ENCODE measurements around the gene CASQ2. TPM values are rescaled to one million over a fixed set of nuclear protein-coding genes. Genes with fewer than 3 reads are reported as not detected.

CASQ2 gene
- total RNA-seq, 1 donor, result not detected

DNA sequence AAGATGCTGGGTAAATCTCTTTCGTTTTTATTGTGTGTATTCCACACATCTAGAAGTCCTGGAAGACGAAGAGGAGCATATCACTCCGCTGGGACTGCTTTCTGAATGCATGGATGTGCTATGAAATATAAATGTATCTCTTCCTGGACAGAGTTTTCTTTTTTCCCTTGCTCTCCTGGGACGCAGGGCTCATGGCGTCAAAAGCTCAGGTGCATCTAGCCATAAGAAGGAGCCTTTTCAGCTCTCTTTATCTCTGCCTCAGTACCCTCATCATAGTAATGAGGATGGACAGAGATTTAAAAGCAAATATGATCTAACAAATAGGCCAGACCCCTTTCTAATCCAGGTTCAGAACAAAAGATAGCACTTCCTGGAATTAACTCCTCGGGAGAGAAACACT lies 27.5 kb upstream of the CASQ2 start:
- H3K4me3 ChIP-seq (ENCODE audit: low read depth, low read length), result no peak overlapping the region
- TF ChIP-seq, protein P1, sequence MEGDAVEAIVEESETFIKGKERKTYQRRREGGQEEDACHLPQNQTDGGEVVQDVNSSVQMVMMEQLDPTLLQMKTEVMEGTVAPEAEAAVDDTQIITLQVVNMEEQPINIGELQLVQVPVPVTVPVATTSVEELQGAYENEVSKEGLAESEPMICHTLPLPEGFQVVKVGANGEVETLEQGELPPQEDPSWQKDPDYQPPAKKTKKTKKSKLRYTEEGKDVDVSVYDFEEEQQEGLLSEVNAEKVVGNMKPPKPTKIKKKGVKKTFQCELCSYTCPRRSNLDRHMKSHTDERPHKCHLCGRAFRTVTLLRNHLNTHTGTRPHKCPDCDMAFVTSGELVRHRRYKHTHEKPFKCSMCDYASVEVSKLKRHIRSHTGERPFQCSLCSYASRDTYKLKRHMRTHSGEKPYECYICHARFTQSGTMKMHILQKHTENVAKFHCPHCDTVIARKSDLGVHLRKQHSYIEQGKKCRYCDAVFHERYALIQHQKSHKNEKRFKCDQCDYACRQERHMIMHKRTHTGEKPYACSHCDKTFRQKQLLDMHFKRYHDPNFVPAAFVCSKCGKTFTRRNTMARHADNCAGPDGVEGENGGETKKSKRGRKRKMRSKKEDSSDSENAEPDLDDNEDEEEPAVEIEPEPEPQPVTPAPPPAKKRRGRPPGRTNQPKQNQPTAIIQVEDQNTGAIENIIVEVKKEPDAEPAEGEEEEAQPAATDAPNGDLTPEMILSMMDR (IDR thresholded peaks at IDR 0.05; ENCODE audit: insufficient read depth, low read depth, low read length), result no peak
- DNase-seq (ENCODE audit: low read depth), result no peak

DNA sequence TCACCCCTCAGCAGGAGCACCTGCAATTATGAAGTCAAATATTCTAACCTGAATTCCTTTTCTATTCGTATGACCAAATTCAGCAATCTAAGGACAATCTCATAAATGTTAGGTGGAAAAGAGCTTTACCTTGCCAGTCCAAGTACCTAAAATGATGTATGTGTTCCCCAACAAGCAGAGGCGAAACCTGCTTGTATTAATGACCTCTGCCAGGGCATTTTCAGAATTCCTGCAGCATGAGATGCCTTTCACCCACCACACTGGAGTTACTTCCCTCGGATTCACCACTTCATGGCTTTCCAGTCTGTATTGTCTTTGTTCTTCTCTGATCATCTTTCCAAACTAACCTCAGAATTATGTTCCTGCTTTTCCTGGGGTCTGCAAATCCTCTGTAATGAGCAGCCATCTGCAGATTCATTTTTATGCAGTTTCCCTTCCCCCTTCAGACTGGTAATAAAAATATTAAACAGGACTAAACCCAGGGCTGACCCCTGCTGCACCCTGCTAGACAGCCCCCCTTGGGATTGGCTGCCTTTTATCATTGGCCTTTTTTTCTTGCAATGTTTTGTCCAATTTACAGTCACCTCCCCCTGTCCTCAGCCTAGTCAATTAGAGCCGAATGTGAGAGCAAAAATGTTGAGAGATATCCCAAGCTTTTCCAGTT lies 26.6 kb upstream of the CASQ2 start:
- DNase-seq (ENCODE audit: low read depth), result no peak
- TF ChIP-seq, protein P1 (IDR thresholded peaks at IDR 0.05; ENCODE audit: insufficient read depth, low read depth, low read length), result no peak
- H3K4me3 ChIP-seq (ENCODE audit: low read depth, low read length), result no peak overlapping the region

DNA sequence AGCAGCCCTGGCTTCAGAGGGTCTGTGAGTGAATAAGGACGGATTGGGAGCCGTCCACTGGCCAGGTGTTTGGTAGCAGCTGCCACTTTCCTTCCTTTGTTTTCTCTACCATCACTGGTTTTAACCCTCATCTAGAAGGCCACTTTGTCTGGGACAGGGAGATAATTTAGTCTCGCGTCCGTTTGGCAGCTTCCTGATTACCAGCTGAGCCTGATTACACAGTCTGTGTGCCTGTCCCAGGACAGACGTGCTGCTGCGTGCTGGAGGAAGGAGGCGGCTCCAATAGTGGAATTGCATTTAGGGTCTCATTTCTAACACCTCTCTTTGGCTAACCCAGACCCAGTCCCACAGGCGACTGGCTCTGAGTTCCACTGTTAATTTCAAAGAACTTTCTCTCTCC lies 24.6 kb upstream of the CASQ2 start:
- H3K4me3 ChIP-seq (ENCODE audit: low read depth, low read length), result no peak overlapping the region
- DNase-seq (ENCODE audit: low read depth), result no peak
- TF ChIP-seq, protein P1 (IDR thresholded peaks at IDR 0.05; ENCODE audit: insufficient read depth, low read depth, low read length), result no peak

DNA sequence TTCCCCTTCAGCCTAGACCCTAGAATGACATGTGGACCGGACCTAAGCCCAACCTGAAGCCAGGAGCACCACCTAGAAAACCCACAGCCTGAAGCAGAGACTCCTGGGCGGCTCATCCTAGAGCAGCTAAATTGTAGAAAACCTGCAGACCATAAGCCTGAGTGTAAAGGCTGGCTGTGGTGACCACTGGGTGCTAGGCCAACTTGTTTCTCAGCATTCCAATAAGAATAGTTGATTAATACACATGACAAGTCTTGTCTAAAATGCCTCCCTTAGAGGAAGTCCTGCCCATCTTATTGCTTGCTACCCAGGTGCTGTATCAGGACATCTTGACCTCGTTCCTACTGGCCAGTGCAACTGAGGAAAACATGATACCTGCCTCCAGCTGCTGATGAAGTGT lies 23.3 kb upstream of the CASQ2 start:
- no peak overlapping the region for H3K4me3 ChIP-seq (ENCODE audit: low read depth, low read length)
- TF ChIP-seq, protein P1 (IDR thresholded peaks at IDR 0.05; ENCODE audit: insufficient read depth, low read depth, low read length), result no peak
- no peak for DNase-seq (ENCODE audit: low read depth)

DNA sequence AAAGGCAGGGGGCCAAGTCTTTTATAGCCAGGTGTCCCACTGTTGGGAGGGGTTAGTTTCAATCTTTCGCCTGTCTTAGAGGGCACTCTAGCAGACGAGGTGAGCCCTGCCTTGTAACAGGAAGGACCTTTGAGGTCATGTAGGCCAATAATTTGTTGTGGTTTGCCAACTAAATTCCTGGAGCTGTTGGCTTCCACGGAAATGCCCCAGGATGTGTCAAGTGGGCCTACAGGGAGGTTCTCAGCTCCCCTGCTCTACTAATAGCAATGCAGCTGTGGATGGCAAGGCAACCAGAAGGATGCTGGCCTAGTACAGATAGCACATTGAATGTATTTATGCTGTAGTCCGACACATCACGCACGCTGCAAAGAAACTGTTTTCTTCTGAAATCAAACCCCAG lies 22.3 kb upstream of the CASQ2 start:
- no peak for DNase-seq (ENCODE audit: low read depth)
- TF ChIP-seq, protein P1 (IDR thresholded peaks at IDR 0.05; ENCODE audit: insufficient read depth, low read depth, low read length), result no peak
- no peak overlapping the region for H3K4me3 ChIP-seq (ENCODE audit: low read depth, low read length)

DNA sequence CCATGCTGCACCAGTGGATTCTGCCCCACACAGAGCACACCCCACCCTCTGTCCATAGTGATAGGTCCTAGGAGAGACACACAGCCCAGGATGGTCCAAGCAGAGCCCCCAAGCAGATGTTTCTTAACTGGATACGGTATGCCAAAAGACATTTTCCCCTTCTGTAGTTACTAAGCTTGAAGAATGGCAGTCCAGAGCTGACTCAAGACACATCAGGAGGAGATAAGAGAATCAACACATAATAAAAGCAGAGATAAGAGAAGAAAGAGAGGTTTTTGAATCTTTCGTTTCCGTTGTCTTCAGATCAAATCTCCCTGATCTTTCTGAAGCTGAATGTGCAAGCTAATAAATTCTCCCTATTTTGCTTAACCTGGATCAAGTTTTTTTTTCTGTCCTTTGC lies 21.8 kb upstream of the CASQ2 start:
- no peak overlapping the region for H3K4me3 ChIP-seq (ENCODE audit: low read depth, low read length)
- DNase-seq (ENCODE audit: low read depth), result peak; percentile 42
- TF ChIP-seq, protein P1 (IDR thresholded peaks at IDR 0.05; ENCODE audit: insufficient read depth, low read depth, low read length), result no peak

DNA sequence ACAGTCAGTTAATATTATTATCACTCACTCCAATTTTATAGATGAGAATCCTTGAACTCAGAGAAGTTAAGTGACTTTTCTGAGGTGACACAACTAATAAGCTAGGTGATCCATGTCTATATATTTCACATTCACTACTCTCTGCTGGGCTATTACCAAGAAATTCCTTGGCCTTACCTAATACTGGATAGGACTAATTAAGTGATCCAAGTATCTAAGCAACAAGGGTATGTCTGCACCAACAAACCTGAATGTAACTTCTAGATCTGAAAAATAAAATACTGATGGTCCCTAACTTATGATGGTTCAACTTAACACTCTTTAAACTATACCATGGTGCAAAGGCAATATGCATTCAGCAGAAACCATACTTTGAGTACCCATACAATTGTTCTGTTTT lies 14.8 kb upstream of the CASQ2 start:
- no peak overlapping the region for H3K4me3 ChIP-seq (ENCODE audit: low read depth, low read length)
- TF ChIP-seq, protein P1 (IDR thresholded peaks at IDR 0.05; ENCODE audit: insufficient read depth, low read depth, low read length), result no peak
- no peak for DNase-seq (ENCODE audit: low read depth)
